Fibroblast of the aortic adventitia (primary cell): ENCODE results near the gene BTBD7. TPM values are rescaled to one million over a fixed set of nuclear protein-coding genes. Genes with fewer than 3 reads are reported as not detected.
"Not testable (repeated sequence)": the region's sequence is repeated elsewhere in the genome, so short reads cannot be mapped to it uniquely, and the experiment has no call there.

Experiments used
- DNase-seq: peaks from one replicate; pipeline ENCODE4 v3.0.0-alpha.2; 2010; ENCODE audit warnings: low read depth
- H3K4me3 ChIP-seq: 2 replicates; pipeline ENCODE4 v1.5.1; 2011; ENCODE audit warnings: low read depth, mild to moderate bottlenecking, control low read depth, low read length, moderate library complexity
- CTCF ChIP-seq: IDR thresholded peaks from 2 replicates; pipeline ENCODE4 v1.5.1; 2011; ENCODE audit warnings: mild to moderate bottlenecking, low read length, control low read depth, inconsistent platforms; ENCODE audit not compliant: insufficient read depth
- total RNA-seq: library from RNA; depleted of rRNA; stranded (reverse); fragments of >200 nt; gene quantifications from 2 replicates; pipeline ENCODE4 v1.2.3, GENCODE V29; 2012; ENCODE audit warnings: low replicate concordance

The BTBD7 gene
- 38.0 and 39.6 TPM in 2 replicates for total RNA-seq

DNA sequence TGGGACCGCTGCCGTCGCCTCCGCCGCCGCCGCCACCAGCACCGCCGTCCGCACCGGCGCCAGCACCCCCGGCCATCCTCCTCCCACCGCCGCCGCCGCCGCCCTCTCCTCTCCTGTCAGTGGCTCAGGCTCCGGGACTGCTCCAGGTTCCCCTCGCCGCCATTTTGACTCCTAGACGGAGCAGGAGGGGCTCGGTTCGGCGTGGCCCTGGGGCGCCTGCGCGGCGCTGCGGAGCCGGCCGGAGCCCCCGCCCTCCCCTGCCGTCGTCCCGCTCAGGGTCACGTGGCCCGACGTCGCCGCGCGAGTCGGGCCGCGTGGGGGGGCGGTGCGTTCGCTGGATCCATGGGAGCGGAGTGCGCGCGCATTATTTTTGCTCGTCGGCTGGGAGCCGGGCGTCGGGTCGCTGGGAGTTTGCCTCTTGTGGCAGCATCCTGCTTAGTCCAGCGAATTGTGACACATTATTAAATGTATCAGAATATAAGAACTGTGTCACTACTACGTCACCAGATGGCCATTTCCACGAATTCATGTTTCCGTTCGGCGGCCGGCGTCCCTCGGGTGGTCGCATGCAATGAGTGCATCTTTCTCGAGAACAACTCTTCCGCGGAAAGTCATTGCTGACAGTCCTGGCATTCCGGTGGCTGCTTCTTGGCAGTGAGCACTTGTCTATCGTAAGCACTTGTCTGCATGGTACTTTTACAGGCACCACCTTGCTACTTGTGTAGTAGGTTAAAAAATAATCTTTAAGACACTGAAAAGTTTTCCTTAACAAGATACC is at the start of gene BTBD7:
BTBD7 (minus strand) TSS at position 184 of the 778 bp plus-strand sequence. CDS start 36,985 bp downstream, outside the sequence.
- peak; percentile 31 for TF ChIP-seq CTCF

DNA sequence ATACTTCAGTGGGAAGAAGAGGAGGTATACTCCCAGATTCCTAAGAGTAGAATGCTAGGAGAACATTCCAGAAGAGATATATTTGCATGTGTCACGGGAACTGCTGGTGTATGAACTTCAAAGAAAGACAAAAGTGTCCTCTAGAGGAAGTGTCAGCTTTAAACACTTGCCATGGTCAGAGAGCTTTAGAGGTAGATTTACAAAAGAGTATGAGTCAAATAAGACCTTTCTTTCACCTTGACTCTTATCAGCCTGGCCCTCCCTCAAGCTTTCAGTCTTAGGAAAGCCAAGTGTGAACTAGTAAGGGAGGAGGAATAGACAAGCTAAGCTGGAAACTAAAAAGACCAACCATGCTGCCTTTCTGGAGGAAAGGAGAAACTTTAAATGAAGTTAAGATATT is 48.8 kb upstream of the BTBD7 start:
- DNase-seq: no peak
- no peak for TF ChIP-seq CTCF
- no peak overlapping the region for H3K4me3 ChIP-seq

More for the DNA sequence above, at the start of gene BTBD7:
- peak within 1 kb of the TSS; percentile 80 for H3K4me3 ChIP-seq
- DNase-seq: peak; percentile 90

GRCh38 chr14:93379831-93380230 is 47.0 kb upstream of the BTBD7 start:
- no peak for DNase-seq
- no peak for TF ChIP-seq CTCF
- H3K4me3 ChIP-seq: no peak overlapping the region

GRCh38 chr14:93375673-93376156 is 42.9 kb upstream of the BTBD7 start:
- no peak for TF ChIP-seq CTCF

GRCh38 chr14:93369713-93370266 is 37.0 kb upstream of the BTBD7 start:
- no peak for DNase-seq
- TF ChIP-seq CTCF: no peak
- H3K4me3 ChIP-seq: no peak overlapping the region

More at GRCh38 chr14:93375673-93376156, 42.9 kb upstream of the BTBD7 start:
- no peak for DNase-seq
- no peak overlapping the region for H3K4me3 ChIP-seq

- DNase-seq: no peak
- TF ChIP-seq CTCF: no peak
- H3K4me3 ChIP-seq: no peak overlapping the region
Measured at GRCh38 chr14:93368996-93369712, 36.3 kb upstream of the BTBD7 start.

DNA sequence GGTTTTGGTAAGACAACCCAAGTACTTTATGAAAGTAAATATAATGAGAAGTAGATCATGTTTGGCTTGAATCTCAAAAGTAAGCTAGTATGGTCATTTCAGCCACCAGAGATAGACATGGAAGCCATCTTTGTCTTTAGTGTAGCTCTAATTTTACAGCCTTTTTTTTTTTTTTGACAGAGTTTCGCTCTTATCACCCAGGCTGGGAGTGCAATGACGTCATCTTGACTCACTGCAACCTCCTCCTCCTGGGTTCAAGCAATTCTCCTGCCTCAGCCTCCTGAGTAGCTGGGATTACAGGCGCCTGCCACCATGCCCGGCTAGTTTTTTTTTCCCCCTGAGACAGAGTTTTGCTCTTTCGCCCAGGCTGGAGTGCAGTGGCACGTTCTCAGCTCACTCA is 22.0 kb upstream of the BTBD7 start:
- H3K4me3 ChIP-seq, DNase-seq: not testable (repeated sequence)
